ENCODE measurements around the gene HTRA3. TPM values are rescaled to one million over a fixed set of nuclear protein-coding genes. Genes with fewer than 3 reads are reported as not detected.
"Not testable (repeated sequence)": the region's sequence is repeated elsewhere in the genome, so short reads cannot be mapped to it uniquely, and the experiment has no call there.

Gene HTRA3
- total RNA-seq, 1 donor from 2014 or later, result not detected

DNA sequence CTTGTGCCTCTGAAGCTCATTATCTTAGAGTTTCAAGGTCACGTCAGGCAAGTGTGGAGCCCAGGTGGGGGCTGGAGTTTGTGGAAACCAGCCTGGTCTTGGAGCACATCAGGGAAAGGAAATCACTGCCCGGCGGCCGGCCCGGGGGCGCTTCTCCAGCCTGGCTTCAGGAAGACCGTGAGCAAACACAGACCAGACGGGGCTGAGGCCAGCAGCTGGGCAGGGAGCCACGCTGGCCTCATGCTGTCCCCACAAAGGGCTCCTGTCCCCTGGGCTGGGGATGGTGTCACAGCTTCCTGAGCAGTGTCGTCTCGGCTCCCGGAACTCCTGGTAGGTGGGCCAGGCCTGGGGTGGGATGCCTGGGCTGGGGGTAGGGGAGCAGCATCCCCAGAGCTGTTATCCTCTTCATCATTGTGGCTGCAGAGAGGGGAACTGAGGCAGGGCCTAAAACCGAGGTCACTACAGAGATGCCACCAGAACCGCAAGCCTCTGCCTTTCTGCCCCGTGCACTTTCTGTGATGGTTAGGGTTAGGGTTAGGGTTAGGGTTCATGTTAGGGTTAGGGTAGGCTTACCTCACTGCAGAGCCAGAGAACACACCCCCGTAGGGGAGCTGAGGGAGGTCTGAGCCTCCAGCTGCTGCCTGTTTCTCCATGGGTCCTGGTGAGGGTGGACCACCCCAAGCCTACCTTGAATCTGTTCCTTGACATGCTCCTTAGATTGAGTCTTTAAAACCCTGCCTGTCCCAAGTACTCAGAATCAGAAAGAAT is 77.5 kb downstream of the HTRA3 start:
- intact Hi-C loops (cut with micrococcal nuclease), result no loop called here
- Mint-ChIP-seq H3K9me3 (no peaks in the 10 kb centered on the region), H3K4me1 (ENCODE audit: low read depth) (no peaks in the 10 kb centered on the region), H3K4me3 (no peak overlapping the region), H3K27me3 (ENCODE audit: insufficient read depth) (no peaks in the 10 kb centered on the region), H3K36me3 (ENCODE audit: low read depth) (no peaks in the 10 kb centered on the region), H3K27ac (no peak overlapping the region)
- DNase-seq (ENCODE audit: low spot score), result no peak

DNA sequence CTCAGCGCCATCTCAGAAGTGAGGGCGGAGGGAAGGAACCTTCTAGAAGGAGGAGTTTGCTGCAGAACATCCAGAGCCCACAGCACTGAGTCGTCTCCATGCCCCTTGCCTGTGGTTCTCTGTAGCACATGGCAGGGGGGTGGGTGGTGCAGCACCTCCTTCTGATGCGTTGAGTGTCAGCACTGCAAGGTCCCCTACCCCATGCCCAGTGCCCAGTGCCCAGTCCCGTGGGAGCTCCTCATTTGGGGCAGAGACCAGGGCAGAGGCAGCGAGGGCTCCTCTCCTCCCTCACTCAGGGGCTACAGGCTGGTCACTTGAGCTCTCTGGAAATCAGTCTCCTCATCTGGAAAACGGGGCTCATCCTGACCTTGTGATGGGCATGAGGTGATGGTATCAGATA is 78.1 kb downstream of the HTRA3 start:
- intact Hi-C loops (cut with micrococcal nuclease), result no loop called here
- no peaks in the 10 kb centered on the region for H3K36me3 Mint-ChIP-seq (ENCODE audit: low read depth)
- DNase-seq (ENCODE audit: low spot score), result no peak
- H3K27ac Mint-ChIP-seq, result no peak overlapping the region
- H3K27me3 Mint-ChIP-seq (ENCODE audit: insufficient read depth), result no peaks in the 10 kb centered on the region
- H3K4me3 Mint-ChIP-seq, result no peak overlapping the region
- no peaks in the 10 kb centered on the region for H3K4me1 Mint-ChIP-seq (ENCODE audit: low read depth)
- no peaks in the 10 kb centered on the region for H3K9me3 Mint-ChIP-seq

DNA sequence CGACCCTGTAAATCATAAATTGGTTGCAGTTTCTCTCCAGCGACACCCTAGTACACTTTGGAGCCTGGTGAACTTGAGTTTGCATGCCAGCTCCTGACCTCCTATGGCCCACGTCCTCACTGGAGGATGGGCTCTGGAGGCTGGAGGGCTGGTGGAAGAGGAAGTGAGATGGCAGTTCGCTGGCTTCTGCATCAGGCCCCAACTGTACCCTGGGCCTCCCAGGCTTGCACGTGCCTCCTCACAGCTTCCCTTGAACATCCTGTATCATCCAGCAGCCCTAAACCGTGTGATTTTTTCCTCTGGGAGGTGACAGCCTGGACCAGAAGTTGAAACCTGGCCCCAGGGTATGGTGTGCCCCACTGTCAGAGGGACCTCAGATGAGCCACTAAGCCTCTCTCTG is 78.5 kb downstream of the HTRA3 start:
- no peak overlapping the region for H3K27ac Mint-ChIP-seq
- H3K27me3 Mint-ChIP-seq (ENCODE audit: insufficient read depth), result no peaks in the 10 kb centered on the region
- H3K9me3 Mint-ChIP-seq, result no peaks in the 10 kb centered on the region
- no peak overlapping the region for H3K4me3 Mint-ChIP-seq
- intact Hi-C loops (cut with micrococcal nuclease), result no loop called here
- DNase-seq (ENCODE audit: low spot score), result no peak
- no peaks in the 10 kb centered on the region for H3K36me3 Mint-ChIP-seq (ENCODE audit: low read depth)
- no peaks in the 10 kb centered on the region for H3K4me1 Mint-ChIP-seq (ENCODE audit: low read depth)

DNA sequence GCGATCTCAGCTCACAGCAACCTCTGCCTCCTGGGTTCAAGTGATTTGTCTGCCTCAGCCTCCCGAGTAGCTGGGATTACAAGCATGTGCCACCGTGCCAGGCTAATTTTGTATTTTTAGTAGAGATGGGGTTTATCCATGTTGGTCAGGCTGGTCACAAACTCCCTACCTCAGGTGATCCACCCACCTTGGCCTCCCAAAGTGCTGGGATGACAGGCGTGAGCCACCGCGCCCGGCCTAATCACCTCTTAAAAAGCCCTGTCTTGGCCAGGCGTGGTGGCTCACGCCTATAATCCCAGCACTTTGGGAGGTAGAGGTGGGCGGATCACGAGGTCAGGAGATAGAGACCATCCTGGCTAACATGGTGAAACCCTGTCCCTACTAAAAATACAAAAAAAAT is 79.7 kb downstream of the HTRA3 start:
- H3K36me3 Mint-ChIP-seq (ENCODE audit: low read depth); intact Hi-C loops (cut with micrococcal nuclease); H3K9me3 Mint-ChIP-seq; H3K4me3 Mint-ChIP-seq; H3K27me3 Mint-ChIP-seq (ENCODE audit: insufficient read depth); DNase-seq (ENCODE audit: low spot score); H3K27ac Mint-ChIP-seq; H3K4me1 Mint-ChIP-seq (ENCODE audit: low read depth): not testable (repeated sequence)

DNA sequence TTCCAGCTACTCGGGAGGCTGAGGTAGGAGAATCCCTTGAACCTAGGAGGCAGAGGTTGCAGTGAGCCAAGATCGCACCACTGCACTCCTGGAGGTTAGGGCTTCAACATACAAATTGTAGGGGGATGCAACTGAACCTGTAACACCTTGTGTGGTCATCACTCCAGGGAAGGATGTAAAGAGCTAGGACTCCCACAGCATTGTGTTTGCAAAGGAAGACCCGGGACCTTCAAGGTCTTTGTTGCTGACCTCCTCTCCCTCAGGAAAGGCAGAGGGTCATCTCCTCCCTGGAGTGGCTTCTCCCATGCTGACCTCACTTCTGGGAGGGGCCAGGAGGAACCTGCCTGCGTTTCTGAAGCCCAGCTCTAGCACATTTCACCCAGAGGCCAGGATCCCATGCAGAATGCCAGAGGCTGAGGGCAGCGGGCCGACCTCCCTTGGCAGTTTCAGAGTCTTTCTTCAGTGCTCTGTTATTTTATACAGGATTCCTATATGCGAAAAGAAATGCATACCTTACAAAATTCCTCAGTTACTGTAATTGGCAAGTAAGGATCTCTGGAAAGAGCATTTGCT is 80.2 kb downstream of the HTRA3 start:
- no peak overlapping the region for H3K27ac Mint-ChIP-seq
- no peak for DNase-seq (ENCODE audit: low spot score)
- intact Hi-C loops (cut with micrococcal nuclease), result no loop called here
- no peaks in the 10 kb centered on the region for H3K27me3 Mint-ChIP-seq (ENCODE audit: insufficient read depth)
- H3K4me1 Mint-ChIP-seq (ENCODE audit: low read depth), result no peaks in the 10 kb centered on the region
- no peaks in the 10 kb centered on the region for H3K9me3 Mint-ChIP-seq
- no peaks in the 10 kb centered on the region for H3K36me3 Mint-ChIP-seq (ENCODE audit: low read depth)
- no peak overlapping the region for H3K4me3 Mint-ChIP-seq

DNA sequence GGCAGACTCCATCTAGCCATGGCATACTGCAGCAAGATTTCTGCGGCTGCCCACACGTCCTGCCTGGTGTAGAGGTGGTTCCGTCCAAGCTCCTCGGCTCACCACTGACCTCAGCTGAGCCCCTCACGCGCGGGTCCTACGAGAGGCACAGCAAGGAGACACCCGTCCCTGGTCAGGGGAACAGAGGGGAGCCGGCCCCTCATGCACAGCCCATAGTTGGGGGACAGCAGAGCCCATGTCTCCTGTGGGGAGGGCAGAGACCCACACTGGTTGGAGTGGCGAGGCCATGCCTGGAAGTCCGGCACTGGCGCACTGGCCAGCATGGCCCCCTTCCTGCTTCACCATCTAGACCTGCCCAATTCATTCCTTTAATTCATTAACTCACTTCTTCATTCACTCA is 80.8 kb downstream of the HTRA3 start:
- H3K4me3 Mint-ChIP-seq, result no peak overlapping the region
- no peak for DNase-seq (ENCODE audit: low spot score)
- no peaks in the 10 kb centered on the region for H3K27me3 Mint-ChIP-seq (ENCODE audit: insufficient read depth)
- no peaks in the 10 kb centered on the region for H3K36me3 Mint-ChIP-seq (ENCODE audit: low read depth)
- H3K27ac Mint-ChIP-seq, result no peak overlapping the region
- no peaks in the 10 kb centered on the region for H3K4me1 Mint-ChIP-seq (ENCODE audit: low read depth)
- intact Hi-C loops (cut with micrococcal nuclease), result no loop called here
- H3K9me3 Mint-ChIP-seq, result no peaks in the 10 kb centered on the region

DNA sequence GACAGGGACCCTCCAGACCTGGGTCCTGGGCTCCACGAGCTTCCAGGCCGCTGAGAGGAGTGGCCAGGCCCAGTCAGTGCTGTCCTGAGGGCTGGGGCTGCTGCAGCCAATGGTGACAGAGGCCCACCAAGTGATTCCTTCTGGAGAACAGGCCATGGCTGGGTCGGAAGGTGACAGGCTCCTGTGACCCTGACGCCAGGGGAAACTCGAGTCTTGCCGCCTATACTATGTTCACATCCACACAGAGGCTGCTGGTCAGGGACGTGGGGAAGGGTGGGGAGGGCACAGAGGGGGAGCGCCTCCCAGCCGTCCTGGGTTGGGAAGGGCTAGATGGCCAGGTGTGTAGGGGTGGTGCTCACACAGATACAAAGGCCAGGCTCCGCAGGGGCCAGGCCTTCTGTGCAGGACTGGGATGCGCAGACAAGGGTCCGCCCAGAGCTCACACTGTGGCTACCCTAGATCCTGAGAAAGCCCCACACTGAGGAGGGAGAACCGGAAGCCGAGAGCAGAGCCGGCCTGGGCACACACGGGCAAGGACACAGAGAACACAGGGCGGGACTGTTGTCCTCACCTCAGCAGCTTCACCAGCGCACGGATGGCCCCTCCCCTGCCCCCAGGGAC is 81.4 kb downstream of the HTRA3 start:
- DNase-seq (ENCODE audit: low spot score), result no peak
- no peak overlapping the region for H3K4me3 Mint-ChIP-seq
- H3K27me3 Mint-ChIP-seq (ENCODE audit: insufficient read depth), result no peaks in the 10 kb centered on the region
- H3K4me1 Mint-ChIP-seq (ENCODE audit: low read depth), result no peaks in the 10 kb centered on the region
- intact Hi-C loops (cut with micrococcal nuclease), result no loop called here
- H3K27ac Mint-ChIP-seq, result no peak overlapping the region
- no peaks in the 10 kb centered on the region for H3K9me3 Mint-ChIP-seq
- H3K36me3 Mint-ChIP-seq (ENCODE audit: low read depth), result no peaks in the 10 kb centered on the region

DNA sequence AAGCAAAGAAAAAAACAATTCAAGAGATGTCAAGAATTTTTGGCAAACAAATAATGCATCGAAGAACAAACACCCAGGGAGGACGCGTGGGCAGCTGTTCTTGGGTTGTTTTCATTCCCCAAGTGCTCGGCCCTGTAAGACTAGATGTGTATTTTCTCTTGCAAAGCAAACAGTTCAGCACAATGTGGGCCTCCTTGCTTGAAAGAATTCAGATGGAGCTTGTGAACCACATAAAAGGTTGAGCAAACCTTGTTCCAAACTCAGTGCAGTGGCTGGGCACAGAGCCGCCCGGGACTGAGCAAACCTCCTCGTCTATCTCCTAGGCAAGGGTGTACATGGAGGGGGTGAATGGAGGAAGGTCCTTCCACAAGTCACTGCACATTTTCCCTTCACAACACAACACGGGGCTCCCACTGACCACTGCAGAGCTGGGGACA is 82.4 kb downstream of the HTRA3 start:
- Mint-ChIP-seq H3K27ac (no peak overlapping the region), H3K4me1 (ENCODE audit: low read depth) (no peaks in the 10 kb centered on the region), H3K9me3 (no peaks in the 10 kb centered on the region), H3K27me3 (ENCODE audit: insufficient read depth) (no peaks in the 10 kb centered on the region), H3K36me3 (ENCODE audit: low read depth) (no peaks in the 10 kb centered on the region), H3K4me3 (no peak overlapping the region)
- no peak for DNase-seq (ENCODE audit: low spot score)
- intact Hi-C loops (cut with micrococcal nuclease), result no loop called here

DNA sequence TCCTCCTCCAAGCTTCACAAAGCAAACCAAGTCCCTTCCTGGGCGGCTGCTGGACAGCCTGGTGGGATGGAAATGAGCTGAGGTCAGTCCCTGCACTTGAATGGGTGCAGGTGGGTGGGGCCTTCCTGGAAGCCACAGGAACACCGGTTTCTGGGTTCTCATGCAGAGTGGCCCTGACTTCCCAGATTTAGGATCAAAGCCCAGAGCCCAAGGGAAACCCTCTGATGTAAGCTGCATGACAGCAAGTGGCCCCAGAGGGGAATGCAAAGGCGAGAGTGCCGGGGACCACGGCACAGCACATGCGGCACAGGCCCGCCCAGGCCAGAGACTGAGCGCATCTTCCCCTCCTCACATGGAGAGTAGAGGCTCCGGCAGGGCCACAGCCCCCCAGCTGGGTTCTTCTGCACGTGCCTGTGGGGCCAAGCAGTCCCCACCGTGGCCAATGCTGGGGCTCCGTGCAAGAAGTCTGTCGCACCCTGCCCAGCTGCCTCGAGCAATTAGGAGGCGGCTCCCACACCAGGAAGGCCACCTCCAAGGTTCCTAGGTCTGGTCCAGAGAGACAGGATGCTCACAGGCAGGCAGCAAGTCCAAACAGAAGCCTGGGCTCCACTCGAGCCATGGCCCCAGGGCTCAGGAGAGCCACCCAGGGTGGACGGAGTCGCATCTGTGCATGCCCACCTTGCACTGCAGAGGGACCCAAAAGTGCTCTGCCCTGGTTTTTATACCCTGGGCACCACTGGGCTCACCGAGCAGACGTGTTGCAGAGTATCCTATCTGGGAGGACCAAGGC is 83.0 kb downstream of the HTRA3 start:
- Mint-ChIP-seq H3K9me3 (no peaks in the 10 kb centered on the region), H3K27me3 (ENCODE audit: insufficient read depth) (no peaks in the 10 kb centered on the region), H3K4me3 (no peak overlapping the region), H3K4me1 (ENCODE audit: low read depth) (no peaks in the 10 kb centered on the region), H3K36me3 (ENCODE audit: low read depth) (no peaks in the 10 kb centered on the region), H3K27ac (no peak overlapping the region)
- intact Hi-C loops (cut with micrococcal nuclease), result no loop called here
- DNase-seq (ENCODE audit: low spot score), result no peak

DNA sequence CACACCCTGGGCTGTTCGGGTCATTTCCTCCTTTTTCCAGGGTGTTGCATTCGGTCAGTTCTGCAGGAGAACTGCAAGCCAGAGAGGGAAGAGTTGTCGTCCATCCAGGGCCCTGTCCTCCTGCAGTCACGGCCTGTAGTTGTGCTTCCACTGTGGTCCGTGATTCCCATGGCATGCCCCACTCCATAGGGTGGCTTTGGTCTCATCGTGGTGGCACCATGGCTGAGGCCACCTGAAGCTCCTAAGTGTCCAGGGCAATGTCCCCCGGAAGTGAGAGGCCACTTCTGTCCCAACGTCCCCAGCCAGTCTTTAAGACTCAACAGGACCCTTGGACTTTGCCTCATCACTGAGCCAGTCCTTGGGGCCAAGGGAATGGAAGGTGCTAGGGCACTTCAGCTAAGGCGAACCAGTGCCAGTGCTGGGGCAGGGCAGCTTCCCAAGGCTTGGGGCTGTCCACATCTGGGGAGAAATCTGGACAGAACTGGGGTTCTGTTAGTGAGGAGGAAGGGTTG is 83.7 kb downstream of the HTRA3 start:
- Mint-ChIP-seq H3K36me3 (ENCODE audit: low read depth) (no peaks in the 10 kb centered on the region), H3K4me1 (ENCODE audit: low read depth) (no peaks in the 10 kb centered on the region), H3K27me3 (ENCODE audit: insufficient read depth) (no peaks in the 10 kb centered on the region), H3K9me3 (no peaks in the 10 kb centered on the region), H3K27ac (no peak overlapping the region), H3K4me3 (no peak overlapping the region)
- DNase-seq (ENCODE audit: low spot score), result no peak
- intact Hi-C loops (cut with micrococcal nuclease), result no loop called here

DNA sequence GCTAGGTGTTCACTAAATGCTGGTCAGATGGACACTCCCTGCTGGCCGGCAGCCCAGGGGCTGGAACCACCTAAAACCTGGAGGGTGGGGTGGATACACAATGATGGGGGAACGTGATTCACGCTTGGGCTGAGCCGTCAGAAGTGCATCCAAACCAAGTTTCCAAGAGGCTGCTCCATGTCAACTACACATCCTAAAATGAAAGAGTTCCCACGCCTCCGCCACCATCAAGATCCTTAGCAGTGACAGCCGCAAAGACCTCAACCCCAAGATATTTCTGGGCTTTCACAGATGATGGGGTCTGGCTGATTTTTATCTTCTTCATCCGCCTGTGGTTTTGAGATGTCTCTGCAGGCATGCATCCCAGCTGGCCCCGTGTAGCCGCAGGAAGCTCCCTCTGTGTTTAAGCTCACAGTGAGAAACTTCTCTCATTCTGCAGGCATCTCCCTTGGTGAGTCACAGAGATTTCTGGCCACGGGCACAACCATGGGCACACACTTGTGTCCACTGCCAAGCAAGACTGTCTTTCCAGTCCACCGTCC is 84.4 kb downstream of the HTRA3 start:
- H3K4me1 Mint-ChIP-seq (ENCODE audit: low read depth), result no peaks in the 10 kb centered on the region
- no peak overlapping the region for H3K27ac Mint-ChIP-seq
- H3K27me3 Mint-ChIP-seq (ENCODE audit: insufficient read depth), result no peaks in the 10 kb centered on the region
- intact Hi-C loops (cut with micrococcal nuclease), result no loop called here
- H3K36me3 Mint-ChIP-seq (ENCODE audit: low read depth), result no peaks in the 10 kb centered on the region
- no peak for DNase-seq (ENCODE audit: low spot score)
- no peaks in the 10 kb centered on the region for H3K9me3 Mint-ChIP-seq
- no peak overlapping the region for H3K4me3 Mint-ChIP-seq

DNA sequence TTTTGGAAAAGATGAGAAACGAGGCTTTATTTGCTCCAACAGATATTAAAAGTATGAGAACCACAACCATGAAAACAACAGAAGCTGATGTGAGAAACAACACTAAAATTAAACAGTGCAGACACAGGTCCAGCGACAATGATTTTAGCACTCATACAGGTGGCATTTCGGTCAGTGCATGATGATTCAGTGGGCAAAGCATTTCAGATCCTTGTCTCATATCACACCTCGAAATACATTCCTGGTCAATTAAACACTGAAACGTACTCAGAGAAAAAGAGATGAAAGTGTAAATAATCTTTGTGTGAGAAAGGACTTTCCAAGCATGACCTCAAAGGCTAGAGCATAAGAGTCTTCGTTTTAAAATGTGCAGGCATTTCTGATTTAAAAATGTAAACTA is 85.8 kb downstream of the HTRA3 start:
- intact Hi-C loops (cut with micrococcal nuclease), result no loop called here
- H3K36me3 Mint-ChIP-seq (ENCODE audit: low read depth), result no peaks in the 10 kb centered on the region
- H3K4me3 Mint-ChIP-seq, result no peak overlapping the region

More for the DNA sequence above, 85.8 kb downstream of the HTRA3 start:
- Mint-ChIP-seq H3K27ac (no peak overlapping the region), H3K27me3 (ENCODE audit: insufficient read depth) (no peaks in the 10 kb centered on the region), H3K4me1 (ENCODE audit: low read depth) (no peaks in the 10 kb centered on the region), H3K9me3 (no peaks in the 10 kb centered on the region)
- DNase-seq (ENCODE audit: low spot score), result no peak
